Mesothelial cell of epicardium (in vitro differentiated cells): Measurements from ENCODE around the gene ADARB1. TPM values are rescaled to one million over a fixed set of nuclear protein-coding genes. Genes with fewer than 3 reads are reported as not detected.

Experiments
- DNase-seq, 2 experiments: peaks; one replicate each; pipeline ENCODE4 v3.0.0; 2021; ENCODE audit warnings: low spot score in 2 of 2; ENCODE audit not compliant: unreplicated experiment in 2 of 2
- H3K27ac Mint-ChIP-seq: 2 replicates; pipeline ENCODE4 v1.8.0; 2021; ENCODE audit warnings: mixed read lengths
- H3K27me3 Mint-ChIP-seq: 2 replicates; pipeline ENCODE4 v1.8.0; 2021; ENCODE audit warnings: low read depth, mixed read lengths
- H3K36me3 Mint-ChIP-seq: 2 replicates; pipeline ENCODE4 v1.8.0; 2021; ENCODE audit warnings: mixed read lengths
- H3K4me1 Mint-ChIP-seq: 2 replicates; pipeline ENCODE4 v1.8.0; 2021; ENCODE audit warnings: mixed read lengths
- H3K4me3 Mint-ChIP-seq: 2 replicates; pipeline ENCODE4 v1.8.0; 2021; ENCODE audit warnings: mild to moderate bottlenecking, moderate library complexity, mixed read lengths
- H3K9me3 Mint-ChIP-seq: 2 replicates; pipeline ENCODE4 v1.8.0; 2021; ENCODE audit warnings: mixed read lengths
- total RNA-seq: library from RNA; stranded (reverse); gene quantifications from 3 replicates; pipeline ENCODE4 v1.2.1, GENCODE V29; 2021
- TF ChIP-seq, protein P1 (sequence below): fragments of 200-600 bp; sonication (generic); IDR thresholded peaks from one replicate; pipeline ENCODE4 v1.5.0; 2021; ENCODE audit warnings: antibody characterized with exemption; ENCODE audit not compliant: unreplicated experiment

The ADARB1 gene
- total RNA-seq, 1 donor from 2014 or later, result 26.5 TPM

DNA sequence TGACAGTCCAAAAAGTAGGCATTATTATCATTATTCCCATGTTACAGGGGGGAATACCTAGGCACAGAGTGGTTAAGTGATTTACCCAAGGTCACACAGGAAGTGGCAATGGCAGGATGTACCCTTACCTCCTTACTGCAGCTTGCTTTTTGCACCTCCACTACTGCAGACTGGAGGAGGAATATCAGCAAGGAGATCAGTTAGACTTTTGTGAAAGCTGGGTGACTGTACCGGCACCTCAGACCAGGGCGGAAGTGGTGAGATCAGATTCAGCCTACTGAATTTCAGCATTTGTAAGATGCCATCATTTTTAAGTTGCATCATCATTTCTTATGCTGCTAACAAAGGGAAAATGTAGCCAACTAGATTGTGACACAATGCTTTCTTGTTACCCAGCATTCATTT is 4.5 kb downstream of the ADARB1 start:
- DNase-seq, result no peak
- no peaks in the 10 kb centered on the region for H3K36me3 Mint-ChIP-seq
- no peaks in the 10 kb centered on the region for H3K27me3 Mint-ChIP-seq
- TF ChIP-seq, protein P1, sequence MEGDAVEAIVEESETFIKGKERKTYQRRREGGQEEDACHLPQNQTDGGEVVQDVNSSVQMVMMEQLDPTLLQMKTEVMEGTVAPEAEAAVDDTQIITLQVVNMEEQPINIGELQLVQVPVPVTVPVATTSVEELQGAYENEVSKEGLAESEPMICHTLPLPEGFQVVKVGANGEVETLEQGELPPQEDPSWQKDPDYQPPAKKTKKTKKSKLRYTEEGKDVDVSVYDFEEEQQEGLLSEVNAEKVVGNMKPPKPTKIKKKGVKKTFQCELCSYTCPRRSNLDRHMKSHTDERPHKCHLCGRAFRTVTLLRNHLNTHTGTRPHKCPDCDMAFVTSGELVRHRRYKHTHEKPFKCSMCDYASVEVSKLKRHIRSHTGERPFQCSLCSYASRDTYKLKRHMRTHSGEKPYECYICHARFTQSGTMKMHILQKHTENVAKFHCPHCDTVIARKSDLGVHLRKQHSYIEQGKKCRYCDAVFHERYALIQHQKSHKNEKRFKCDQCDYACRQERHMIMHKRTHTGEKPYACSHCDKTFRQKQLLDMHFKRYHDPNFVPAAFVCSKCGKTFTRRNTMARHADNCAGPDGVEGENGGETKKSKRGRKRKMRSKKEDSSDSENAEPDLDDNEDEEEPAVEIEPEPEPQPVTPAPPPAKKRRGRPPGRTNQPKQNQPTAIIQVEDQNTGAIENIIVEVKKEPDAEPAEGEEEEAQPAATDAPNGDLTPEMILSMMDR, result no peak
- H3K27ac Mint-ChIP-seq, result no peak overlapping the region
- H3K4me1 Mint-ChIP-seq, result peaks cover 36% of the 10 kb centered on the region
- no peak overlapping the region for H3K4me3 Mint-ChIP-seq
- no peaks in the 10 kb centered on the region for H3K9me3 Mint-ChIP-seq

DNA sequence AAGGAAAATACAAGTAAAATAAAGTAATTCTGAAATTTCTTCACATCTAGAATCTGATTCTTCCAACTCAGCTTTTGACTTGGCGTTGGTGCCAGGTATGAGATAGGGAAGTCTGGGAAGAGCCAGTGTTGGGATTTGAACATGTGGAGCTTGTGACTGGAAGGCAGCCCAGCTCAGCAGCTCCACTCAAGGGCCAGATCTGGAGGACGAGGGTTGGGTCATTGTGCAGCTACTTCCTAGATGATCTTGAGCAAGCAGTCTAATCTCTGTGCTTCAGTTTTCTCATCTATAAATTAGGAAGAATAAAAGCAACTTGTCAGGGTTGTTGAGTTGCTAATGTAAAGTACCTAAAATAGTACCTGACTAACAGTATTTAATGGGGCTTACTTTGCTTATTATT is 5.0 kb downstream of the ADARB1 start:
- H3K27ac Mint-ChIP-seq, result no peak overlapping the region
- TF ChIP-seq, protein P1, result no peak
- DNase-seq, result no peak
- no peaks in the 10 kb centered on the region for H3K36me3 Mint-ChIP-seq
- H3K4me1 Mint-ChIP-seq, result peaks cover 36% of the 10 kb centered on the region
- no peak overlapping the region for H3K4me3 Mint-ChIP-seq
- H3K27me3 Mint-ChIP-seq, result no peaks in the 10 kb centered on the region
- no peaks in the 10 kb centered on the region for H3K9me3 Mint-ChIP-seq

DNA sequence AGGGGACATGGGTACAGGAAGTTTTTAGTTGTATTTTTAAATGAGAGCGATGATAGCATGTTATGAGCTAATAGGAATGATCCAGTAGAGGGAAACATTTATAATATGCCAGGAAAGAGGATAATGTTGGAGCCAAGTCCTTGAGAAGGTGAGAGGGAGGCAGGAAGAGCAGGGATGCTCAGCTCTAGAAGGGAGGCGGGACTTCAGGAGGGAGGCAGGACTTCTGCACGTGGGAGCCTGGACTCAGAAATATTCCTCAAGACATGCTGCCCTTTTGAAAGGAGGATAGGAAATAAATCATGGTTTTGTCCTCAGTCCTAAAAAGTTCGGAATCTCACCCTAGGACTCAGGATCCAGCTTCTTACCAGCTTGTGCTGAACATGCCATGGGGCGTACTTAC is 5.9 kb downstream of the ADARB1 start:
- no peaks in the 10 kb centered on the region for H3K27me3 Mint-ChIP-seq
- H3K4me3 Mint-ChIP-seq, result no peak overlapping the region
- H3K9me3 Mint-ChIP-seq, result no peaks in the 10 kb centered on the region
- TF ChIP-seq, protein P1, result no peak
- H3K36me3 Mint-ChIP-seq, result peaks cover 1% of the 10 kb centered on the region
- no peak overlapping the region for H3K27ac Mint-ChIP-seq
- H3K4me1 Mint-ChIP-seq, result peaks cover 36% of the 10 kb centered on the region
- DNase-seq, result no peak

DNA sequence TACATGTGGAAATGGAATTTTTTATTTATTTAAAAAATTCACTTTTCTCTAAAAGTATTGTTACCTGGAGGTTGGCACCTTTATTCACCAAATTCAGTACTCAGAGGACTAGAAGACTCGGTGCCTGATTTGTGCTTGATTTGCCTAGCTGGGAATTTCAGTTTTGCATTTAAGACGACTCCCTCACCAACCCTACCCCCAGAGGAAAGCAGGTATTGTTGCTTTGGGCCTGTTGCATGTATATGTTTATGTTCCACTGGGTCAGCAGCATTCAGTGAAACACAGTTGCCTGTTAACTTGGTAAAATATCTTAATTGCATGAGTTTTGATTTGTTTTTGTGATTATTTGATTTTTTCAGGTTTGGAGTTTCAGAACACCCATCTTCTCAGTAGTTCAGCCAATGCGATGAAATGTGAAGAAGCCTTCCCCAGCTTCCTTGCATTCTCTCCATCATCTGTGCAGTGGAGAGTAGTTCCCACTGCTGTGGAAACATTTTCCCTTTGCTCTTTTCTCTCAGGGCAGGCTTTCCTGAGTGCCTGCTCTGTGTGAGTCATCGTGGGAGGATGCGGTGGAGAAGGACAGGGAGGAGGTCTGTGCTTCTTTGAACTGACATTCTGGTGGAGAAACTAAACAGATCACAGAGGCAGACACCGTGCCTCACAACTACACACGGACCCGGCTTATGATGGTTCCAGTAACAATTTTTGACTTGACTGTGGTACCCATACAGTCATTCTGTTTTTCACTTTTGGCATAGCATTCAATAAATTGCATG is 6.4 kb downstream of the ADARB1 start:
- Mint-ChIP-seq H3K4me3 (no peak overlapping the region), H3K9me3 (no peaks in the 10 kb centered on the region), H3K36me3 (peaks cover 1% of the 10 kb centered on the region), H3K4me1 (peaks cover 31% of the 10 kb centered on the region), H3K27ac (peak overlapping the region; percentile 49), H3K27me3 (no peaks in the 10 kb centered on the region)
- peak in 1 of 2 experiments; percentile 20 for DNase-seq
- TF ChIP-seq, protein P1, result no peak

DNA sequence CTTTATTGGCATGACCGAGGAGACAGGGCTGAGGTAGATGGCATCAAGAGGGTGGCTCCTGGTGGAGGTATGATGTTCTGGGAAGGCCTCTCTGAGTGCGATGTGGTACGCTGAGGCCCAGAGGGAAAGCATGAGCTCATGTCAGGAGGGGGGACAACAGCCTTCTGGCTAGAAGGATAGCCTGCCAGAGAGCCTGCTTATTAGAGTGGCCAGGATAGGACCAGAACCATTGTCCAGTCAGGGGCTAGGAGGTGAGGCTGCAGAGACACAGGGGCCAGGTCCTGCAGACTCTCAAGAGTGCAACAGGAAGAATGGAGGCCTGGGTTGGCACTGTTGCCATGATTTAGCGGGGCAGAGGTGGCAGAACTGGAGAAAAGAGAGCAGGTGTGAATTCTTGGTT is 7.3 kb downstream of the ADARB1 start:
- H3K4me3 Mint-ChIP-seq, result no peak overlapping the region
- DNase-seq, result no peak
- no peak overlapping the region for H3K27ac Mint-ChIP-seq
- H3K36me3 Mint-ChIP-seq, result peaks cover 1% of the 10 kb centered on the region
- TF ChIP-seq, protein P1, result no peak
- H3K9me3 Mint-ChIP-seq, result no peaks in the 10 kb centered on the region
- H3K4me1 Mint-ChIP-seq, result peaks cover 23% of the 10 kb centered on the region
- no peaks in the 10 kb centered on the region for H3K27me3 Mint-ChIP-seq
